Epithelial cell of esophagus (primary cell): ENCODE data around the gene RALBP1.
A peak's percentile ranks its signal among the peaks of the same experiment; 100 is the strongest.

Experiments
- DNase-seq: peaks from one replicate; pipeline ENCODE4 v3.0.0; 2010; ENCODE audit warnings: low read depth
- H3K4me3 ChIP-seq: 2 replicates; pipeline ENCODE4 v1.5.1; 2011; ENCODE audit warnings: mild to moderate bottlenecking, low read length, control low read depth
- TF ChIP-seq, protein P1 (sequence below): IDR thresholded peaks from 2 replicates; pipeline ENCODE4 v1.5.1; 2011; ENCODE audit warnings: low read depth, mild to moderate bottlenecking, low read length, control low read depth, inconsistent platforms; ENCODE audit not compliant: insufficient read depth; ENCODE audit errors: missing control alignments

The RALBP1 gene

DNA sequence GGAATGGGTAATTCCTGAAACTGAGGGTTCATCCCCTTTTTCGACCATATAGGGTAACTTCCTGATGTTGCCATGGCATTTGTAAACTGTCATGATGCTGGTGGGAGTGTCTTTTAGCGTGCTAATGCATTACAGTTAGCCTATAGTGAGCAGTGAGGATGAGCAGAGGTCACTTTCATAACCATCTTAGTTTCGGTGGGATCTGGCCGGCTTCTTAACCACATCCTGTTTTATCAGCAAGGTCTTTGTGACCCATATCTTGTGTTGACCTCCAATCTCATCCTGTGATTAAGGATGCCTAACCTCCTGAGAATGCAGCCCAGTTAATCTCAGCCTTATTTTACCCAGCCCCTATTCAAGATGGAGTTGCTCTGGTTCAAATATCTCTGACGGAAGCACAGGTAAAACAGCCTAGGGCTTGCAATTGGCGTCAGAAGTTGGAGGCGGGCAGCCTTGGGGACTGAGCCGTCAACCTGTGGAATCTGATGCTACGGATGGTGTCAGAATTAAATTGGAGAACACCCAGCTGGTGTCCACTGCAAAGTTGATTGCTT, 19.5 kb downstream of the RALBP1 start:
- no peak overlapping the region for H3K4me3 ChIP-seq
- TF ChIP-seq, protein P1, sequence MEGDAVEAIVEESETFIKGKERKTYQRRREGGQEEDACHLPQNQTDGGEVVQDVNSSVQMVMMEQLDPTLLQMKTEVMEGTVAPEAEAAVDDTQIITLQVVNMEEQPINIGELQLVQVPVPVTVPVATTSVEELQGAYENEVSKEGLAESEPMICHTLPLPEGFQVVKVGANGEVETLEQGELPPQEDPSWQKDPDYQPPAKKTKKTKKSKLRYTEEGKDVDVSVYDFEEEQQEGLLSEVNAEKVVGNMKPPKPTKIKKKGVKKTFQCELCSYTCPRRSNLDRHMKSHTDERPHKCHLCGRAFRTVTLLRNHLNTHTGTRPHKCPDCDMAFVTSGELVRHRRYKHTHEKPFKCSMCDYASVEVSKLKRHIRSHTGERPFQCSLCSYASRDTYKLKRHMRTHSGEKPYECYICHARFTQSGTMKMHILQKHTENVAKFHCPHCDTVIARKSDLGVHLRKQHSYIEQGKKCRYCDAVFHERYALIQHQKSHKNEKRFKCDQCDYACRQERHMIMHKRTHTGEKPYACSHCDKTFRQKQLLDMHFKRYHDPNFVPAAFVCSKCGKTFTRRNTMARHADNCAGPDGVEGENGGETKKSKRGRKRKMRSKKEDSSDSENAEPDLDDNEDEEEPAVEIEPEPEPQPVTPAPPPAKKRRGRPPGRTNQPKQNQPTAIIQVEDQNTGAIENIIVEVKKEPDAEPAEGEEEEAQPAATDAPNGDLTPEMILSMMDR, result no peak
- DNase-seq, result no peak

DNA sequence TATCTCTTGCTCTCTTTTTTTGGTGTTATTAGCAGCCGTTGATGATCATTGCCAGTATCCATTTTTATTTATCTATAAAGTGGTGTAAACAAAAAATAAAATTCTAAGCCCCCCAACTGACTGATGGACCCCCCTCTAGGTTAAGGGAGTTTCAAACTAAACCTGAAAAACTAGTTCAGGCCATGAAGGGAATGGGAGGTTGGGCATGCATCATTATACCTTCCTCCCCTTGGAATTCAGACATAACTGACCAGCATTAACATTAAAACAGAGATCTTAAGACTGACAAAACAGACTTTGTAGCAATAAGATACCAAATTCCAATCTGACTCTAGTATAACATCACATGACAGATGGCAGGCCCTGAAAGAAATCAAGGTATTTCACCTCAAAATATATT, 20.2 kb downstream of the RALBP1 start:
- no peak overlapping the region for H3K4me3 ChIP-seq
- TF ChIP-seq, protein P1, result no peak
- no peak for DNase-seq

DNA sequence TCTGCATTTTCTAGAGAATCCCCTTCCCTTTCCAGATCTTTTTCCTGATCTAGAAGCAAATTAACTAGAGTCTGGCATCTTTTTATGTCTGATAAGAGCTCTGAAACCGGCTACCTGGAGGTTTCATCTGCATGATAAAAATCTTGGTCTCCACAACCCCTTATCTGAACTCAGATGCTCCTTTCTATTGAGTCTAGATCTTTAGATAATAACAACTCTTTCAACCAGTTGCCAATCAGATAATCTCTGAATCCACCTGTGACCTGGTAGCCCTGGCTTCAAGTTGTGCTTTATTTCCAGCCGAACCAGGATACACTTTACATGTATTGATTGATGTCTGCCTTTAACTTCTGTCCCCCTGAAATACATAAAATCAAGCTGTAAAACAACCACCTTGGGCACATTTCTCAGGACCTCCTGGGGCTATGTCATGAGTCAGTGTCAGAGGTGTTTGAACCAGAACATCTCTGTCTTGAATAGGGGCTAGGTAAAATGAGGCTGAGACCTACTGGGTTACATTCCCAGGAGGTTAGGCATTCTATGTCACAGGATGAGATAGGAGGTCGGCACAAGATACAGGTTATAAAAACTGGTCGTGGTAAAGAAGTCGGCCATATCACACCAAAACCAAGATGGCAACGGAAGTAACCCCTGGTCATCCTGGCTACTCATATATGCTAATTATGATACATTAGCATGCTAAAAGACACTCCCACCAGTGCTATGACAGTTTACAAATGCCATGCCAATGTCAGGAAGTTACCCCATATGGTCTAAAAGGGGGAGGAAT, 20.8 kb downstream of the RALBP1 start:
- TF ChIP-seq, protein P1, result no peak
- no peak for DNase-seq

DNA sequence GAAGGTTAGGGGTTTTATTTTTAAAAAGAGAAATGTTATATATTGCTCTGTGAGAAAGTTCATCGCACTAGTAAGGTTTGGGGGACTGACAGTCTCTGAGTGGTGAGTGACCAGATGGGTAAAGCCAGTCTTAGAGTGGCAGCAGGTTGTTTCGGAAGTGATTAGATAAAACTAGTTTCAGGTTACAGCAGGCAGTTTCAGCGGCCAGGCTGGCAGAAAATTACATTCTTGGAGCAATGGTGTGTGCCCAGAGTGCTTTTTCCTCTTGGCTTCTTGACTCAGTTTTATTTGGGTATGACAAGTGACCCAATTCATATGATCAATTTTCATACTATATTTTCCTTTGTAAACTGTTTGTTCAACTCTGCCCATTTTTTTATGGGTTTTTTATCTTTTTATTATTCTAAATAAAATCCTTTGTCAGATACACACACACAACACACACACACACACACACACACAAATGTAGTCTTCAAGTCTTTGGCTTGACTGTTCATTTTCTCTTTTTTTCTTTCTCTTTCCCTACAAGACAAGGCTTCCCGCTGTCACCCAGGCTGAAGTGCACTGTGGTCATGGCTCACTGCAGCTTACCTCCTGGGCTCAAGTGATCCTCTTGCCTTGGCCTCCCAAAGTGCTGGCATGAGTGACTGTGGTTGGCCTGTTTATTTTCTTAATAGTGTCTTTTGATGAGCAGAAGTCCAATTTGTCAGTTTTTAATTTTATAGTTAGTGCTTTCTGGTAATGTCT, 30.9 kb downstream of the RALBP1 start:
- H3K4me3 ChIP-seq, result no peak overlapping the region
- peak; percentile 20 for DNase-seq
- TF ChIP-seq, protein P1, result no peak

More for the DNA sequence above, 20.8 kb downstream of the RALBP1 start:
- no peak overlapping the region for H3K4me3 ChIP-seq

DNA sequence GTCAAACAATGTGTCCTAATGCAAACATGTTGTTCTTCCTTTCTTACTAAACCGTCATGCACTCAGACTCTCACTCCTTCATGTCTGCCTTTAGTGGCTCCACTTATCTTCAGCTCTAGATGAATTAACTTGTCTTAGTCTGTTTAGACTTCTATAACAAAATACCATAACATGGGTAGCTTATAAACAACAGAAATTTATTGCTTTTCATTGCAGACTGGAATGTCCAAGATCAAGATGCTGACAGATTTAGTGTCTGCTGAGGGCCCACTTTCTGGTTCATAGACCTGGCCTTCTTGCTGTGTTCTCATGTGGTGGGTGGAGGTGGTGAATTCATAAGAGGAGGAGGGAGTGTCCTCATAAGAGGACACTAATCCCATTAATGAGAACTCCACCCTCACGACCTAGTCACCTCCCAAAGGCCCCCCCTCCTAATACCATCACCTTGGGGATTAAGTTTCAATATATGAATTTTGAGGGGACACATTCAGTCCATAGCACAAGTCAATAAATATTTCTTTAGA, 32.3 kb downstream of the RALBP1 start:
- DNase-seq, result peak; percentile 9
- no peak overlapping the region for H3K4me3 ChIP-seq
- TF ChIP-seq, protein P1, result no peak

DNA sequence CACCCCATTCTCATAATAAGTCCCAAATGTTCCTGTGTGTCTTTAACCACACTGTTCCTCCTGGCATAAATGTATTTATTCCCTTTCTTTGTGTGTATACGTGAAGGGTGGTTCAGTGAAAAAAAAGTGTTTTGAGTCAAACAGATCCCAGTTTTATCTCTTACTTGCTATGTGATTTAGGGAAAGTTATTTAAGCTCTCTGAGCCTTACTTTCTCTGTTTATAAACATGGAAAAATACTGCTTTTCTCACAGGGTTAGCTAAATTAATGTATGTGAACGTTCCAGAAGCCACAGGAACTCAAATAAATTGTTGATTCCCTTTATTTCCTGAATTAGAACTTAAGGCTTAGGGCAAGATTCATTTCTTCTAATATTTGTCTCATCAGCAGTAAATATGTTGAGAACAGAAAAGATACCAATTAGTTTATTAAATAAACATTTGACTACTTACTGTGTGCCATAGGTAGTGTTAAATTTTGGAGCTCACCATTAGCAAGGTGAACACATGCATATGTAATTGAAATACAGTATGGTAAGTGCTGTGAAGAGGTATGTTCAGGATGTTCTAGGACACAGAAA, 33.2 kb downstream of the RALBP1 start:
- TF ChIP-seq, protein P1, result no peak
- no peak for DNase-seq
- H3K4me3 ChIP-seq, result no peak overlapping the region
